Liver (tissue), 9 donors: ENCODE results near the gene POFUT2. TPM values are rescaled to one million over a fixed set of nuclear protein-coding genes. Genes with fewer than 3 reads are reported as not detected.

Source experiments
- DNase-seq: peaks from one replicate; pipeline ENCODE4 v3.0.0-alpha.2; 2017; ENCODE audit warnings: low spot score
- H3K27ac ChIP-seq, 2 donors: one replicate each; pipeline ENCODE4 v1.7.0; 2013; ENCODE audit warnings: inconsistent platforms in 2 of 2, low read length in 2 of 2, control low read depth in 1 of 2, low read depth in 1 of 2, mild to moderate bottlenecking in 1 of 2
- H3K27me3 ChIP-seq, 4 donors: one replicate each; pipeline versions ENCODE4 v1.6.1 to v1.7.0; 2013; ENCODE audit warnings: low read length in 3 of 4, inconsistent platforms in 1 of 4, mild to moderate bottlenecking in 1 of 4, moderate library complexity in 1 of 4; ENCODE audit not compliant: control insufficient read depth in 4 of 4, insufficient read depth in 4 of 4
- H3K36me3 ChIP-seq, 4 donors: one replicate each; pipeline versions ENCODE4 v1.6.1 to v1.7.0; 2013; ENCODE audit warnings: low read length in 3 of 4, mild to moderate bottlenecking in 3 of 4, low read depth in 1 of 4, moderate library complexity in 1 of 4; ENCODE audit not compliant: control insufficient read depth in 4 of 4, insufficient read depth in 3 of 4
- H3K4me1 ChIP-seq, 4 donors: one replicate each; pipeline versions ENCODE4 v1.6.1 to v1.7.0; 2013; ENCODE audit warnings: low read length in 3 of 4, mild to moderate bottlenecking in 3 of 4, moderate library complexity in 1 of 4; ENCODE audit not compliant: control insufficient read depth in 4 of 4, insufficient read depth in 4 of 4
- H3K4me3 ChIP-seq, 3 donors: one replicate each; pipeline versions ENCODE4 v1.6.1 to v1.7.0; 2013; ENCODE audit warnings: low read length in 3 of 3, control low read depth in 1 of 3, low read depth in 1 of 3, mild to moderate bottlenecking in 1 of 3
- H3K9ac ChIP-seq, 2 donors: one replicate each; pipeline ENCODE4 v1.7.0; 2013; ENCODE audit warnings: low read length in 2 of 2, mild to moderate bottlenecking in 2 of 2, moderate library complexity in 2 of 2, control low read depth in 1 of 2, low read depth in 1 of 2
- H3K9me3 ChIP-seq, 4 donors: one replicate each; pipeline versions ENCODE4 v1.6.1 to v1.7.0; 2013; ENCODE audit warnings: low read length in 3 of 4; ENCODE audit not compliant: control insufficient read depth in 4 of 4
- JUND ChIP-seq, 2 donors: IDR thresholded peaks; 2 replicates each; pipeline ENCODE4 v1.6.1; 2016; ENCODE audit warnings: antibody characterized with exemption in 2 of 2
- MAX ChIP-seq: IDR thresholded peaks from 2 replicates; pipeline ENCODE4 v1.6.1; 2016; ENCODE audit warnings: antibody characterized with exemption
- NR2F2 ChIP-seq: IDR thresholded peaks from 2 replicates; pipeline ENCODE4 v1.6.1; 2016; ENCODE audit warnings: antibody characterized with exemption
- REST ChIP-seq: IDR thresholded peaks from 2 replicates; pipeline ENCODE4 v1.6.1; 2016; ENCODE audit warnings: antibody characterized with exemption, mild to moderate bottlenecking
- RXRA ChIP-seq, 2 donors: IDR thresholded peaks; 2 replicates each; pipeline ENCODE4 v1.6.1; 2017 to 2018; ENCODE audit warnings: antibody characterized with exemption in 2 of 2, mild to moderate bottlenecking in 1 of 2
- SP1 ChIP-seq: IDR thresholded peaks from 2 replicates; pipeline ENCODE4 v1.6.1; 2018; ENCODE audit warnings: antibody characterized with exemption, mild to moderate bottlenecking
- YY1 ChIP-seq: IDR thresholded peaks from 2 replicates; pipeline ENCODE4 v1.6.1; 2016; ENCODE audit warnings: antibody characterized with exemption, mild to moderate bottlenecking
- ZBTB33 ChIP-seq: IDR thresholded peaks from 2 replicates; pipeline ENCODE4 v1.6.1; 2016; ENCODE audit warnings: antibody characterized with exemption
- WGBS: extraction: QIAGEN DNeasy Blood & Tissue Kit; methylation state at CpG from one replicate; pipeline ENCODE4 v1.1.7; 2013; 5-methylcytosine and 5-hydroxymethylcytosine counted together
- polyA plus RNA-seq, 2 donors: library from polyadenylated mRNA; stranded (reverse) in 1 of 2; unstranded in 1 of 2; fragments of 200-250 nt in 1 of 2; fragments of >200 nt in 1 of 2; fragmentation: Nextera tagmentation in 1 of 2; extraction: Ambion mirVana in 1 of 2; gene quantifications; one replicate each; pipeline versions ENCODE4 v1.2.1 to v1.2.3, GENCODE V29; 2013 to 2015
- total RNA-seq, 2 donors: library from RNA; depleted of rRNA; stranded (reverse); fragments of >200 nt; gene quantifications; one replicate each; pipeline ENCODE4 v1.2.3, GENCODE V29; 2014
- donor health status: healthy.
- donor health status: healthy.
- donor health status: healthy.
- donor health status: healthy.
- donor health status: healthy.

POFUT2 gene
- total and polyA plus RNA-seq, 4 donors: 3.3 to 15.6 (median 7.9) TPM

GRCh38 chr21:45300786-45301520, 13.3 kb upstream of the POFUT2 start:
- DNase-seq: no peak

GRCh38 chr21:45299864-45300785, 12.4 kb upstream of the POFUT2 start:
- no peak overlapping the region for H3K9ac ChIP-seq
- WGBS: 78% methylated on average over 34 of the region's 34 CpGs

More at GRCh38 chr21:45300786-45301520, 13.3 kb upstream of the POFUT2 start:
- Histone ChIP-seq H3K36me3 (no peaks in the 10 kb centered on the region), H3K27ac (peak overlapping the region; percentile 48 to 56), H3K4me3 (no peak overlapping the region), H3K9me3 (no peaks in the 10 kb centered on the region), H3K27me3 (no peaks in the 10 kb centered on the region), H3K9ac (no peak overlapping the region), H3K4me1 (peaks cover 3 to 22% (median 6%) of the 10 kb centered on the region in 4 donors)
- 89% methylated on average over 43 of the region's 43 CpGs for WGBS
- TF ChIP-seq MAX (no peak), RXRA (IDR thresholded peaks at IDR 0.05) (no peak), ZBTB33 (no peak)

GRCh38 chr21:45299026-45299863, 11.6 kb upstream of the POFUT2 start:
- Histone ChIP-seq H3K36me3 (no peaks in the 10 kb centered on the region), H3K9me3 (no peaks in the 10 kb centered on the region), H3K9ac (peak overlapping the region in 1 of 2 donors; percentile 6), H3K4me1 (peaks cover 3 to 27% (median 8%) of the 10 kb centered on the region in 4 donors), H3K27me3 (no peaks in the 10 kb centered on the region), H3K4me3 (no peak overlapping the region), H3K27ac (peak overlapping the region in 1 of 2 donors; percentile 48)
- no peak for DNase-seq
- 82% methylated on average over 22 of the region's 22 CpGs for WGBS
- TF ChIP-seq REST (no peak), JUND (IDR thresholded peaks at IDR 0.05) (no peak), RXRA (IDR thresholded peaks at IDR 0.05) (peak in 1 of 2 donors; percentile 25), YY1 (no peak), ZBTB33 (no peak), SP1 (peak; percentile 10)

More at GRCh38 chr21:45299864-45300785, 12.4 kb upstream of the POFUT2 start:
- Histone ChIP-seq H3K36me3 (no peaks in the 10 kb centered on the region), H3K27me3 (no peaks in the 10 kb centered on the region), H3K4me1 (peaks cover 3 to 27% (median 7%) of the 10 kb centered on the region in 4 donors), H3K27ac (peak overlapping the region; percentile 5 to 48), H3K9me3 (no peaks in the 10 kb centered on the region), H3K4me3 (no peak overlapping the region)
- TF ChIP-seq NR2F2: peak; percentile 86
- no peak for TF ChIP-seq JUND (IDR thresholded peaks at IDR 0.05)
- no peak for DNase-seq
